Right lobe of liver (tissue), 6 donors: ENCODE measurements around the gene TASOR2. TPM values are rescaled to one million over a fixed set of nuclear protein-coding genes. Genes with fewer than 3 reads are reported as not detected.

ENCODE experiments used
- ATAC-seq, 4 donors: fragments of 200-7000 bp; cut with Tn5 transposase; one replicate each; pipeline ENCODE4 v1.9.1; 2020; ENCODE audit warnings: mild to moderate bottlenecking in 4 of 4, moderate library complexity in 4 of 4
- DNase-seq, 3 donors: peaks; one replicate each; pipeline ENCODE4 v3.0.0-alpha.2; 2020
- H3K27ac ChIP-seq, 3 donors: fragments of 200-600 bp; one replicate each; pipeline ENCODE4 v1.8.0; 2022
- H3K27me3 ChIP-seq, 2 donors: fragments of 200-600 bp; one replicate each; pipeline ENCODE4 v1.8.0; 2022
- H3K36me3 ChIP-seq, 4 donors: fragments of 200-600 bp; sonication (generic) in 1 of 4; one replicate each; pipeline versions ENCODE4 v1.5.1 to v1.8.0; 2017 to 2022; ENCODE audit warnings: control low read depth in 1 of 4
- H3K4me1 ChIP-seq, 4 donors: fragments of 200-600 bp; sonication (generic) in 1 of 4; one replicate each; pipeline versions ENCODE4 v1.5.1 to v1.8.0; 2017 to 2022; ENCODE audit warnings: control low read depth in 1 of 4
- H3K4me3 ChIP-seq, 3 donors: fragments of 200-600 bp; one replicate each; pipeline ENCODE4 v1.8.0; 2022
- H3K9me3 ChIP-seq, 4 donors: fragments of 200-600 bp; sonication (generic) in 1 of 4; one replicate each; pipeline versions ENCODE4 v1.5.1 to v1.8.0; 2017 to 2022; ENCODE audit warnings: control low read depth in 1 of 4
- POLR2A ChIP-seq: fragments of 450-650 bp; IDR thresholded peaks from one replicate; pipeline ENCODE4 v1.6.1; 2017; ENCODE audit warnings: antibody characterized with exemption, mild to moderate bottlenecking
- WGBS: methylation state at CpG from one replicate; pipeline ENCODE4 v1.1.6; 2018; ENCODE audit warnings: low coverage, low lambda C conversion rate; ENCODE audit not compliant: insufficient coverage; ENCODE audit errors: missing lambda C conversion rate; 5-methylcytosine and 5-hydroxymethylcytosine counted together
- intact Hi-C, 2 donors: fragments of 100-400 bp; cut with DNase I; formaldehyde crosslinking; loops; one replicate each; pipeline versions ENCODE4 v1.11.2 to v1.14.1; 2022
- total RNA-seq, 6 experiments: library from RNA; depleted of rRNA in 2 of 6; stranded (reverse); fragments of >200 nt in 2 of 6; fragmentation: NEBNext Ultra II Directional in 3 of 6; extraction: Animal tissue kit (Norgen Biotek cat#: 25700) in 3 of 6; gene quantifications; one replicate each; pipeline versions ENCODE4 v1.1.0 to v1.2.4, GENCODE V29; 2016 to 2023
- TF ChIP-seq, protein P1 (sequence below), 4 donors: fragments of 200-600 bp in 3 of 4; fragments of 450-650 bp in 1 of 4; IDR thresholded peaks; one replicate each; pipeline versions ENCODE4 v1.5.1 to v1.8.0; 2016 to 2022; ENCODE audit warnings: antibody characterized with exemption in 4 of 4, mild to moderate bottlenecking in 2 of 4
- donor health status: DM: no; HTN: yes; CAD: no.
- donor health status: DM: no; HTN: no; CAD: no.
- donor health status: DM: no; HTN: no; CAD: no.
- donor health status: DM: no; HTN: yes; CAD: no.
- donor health status: DM: no; HTN: yes; CAD: no.

Gene TASOR2
- total RNA-seq, 6 experiments from 2014 or later: 19.7 to 53.4 (median 29.6) TPM

DNA sequence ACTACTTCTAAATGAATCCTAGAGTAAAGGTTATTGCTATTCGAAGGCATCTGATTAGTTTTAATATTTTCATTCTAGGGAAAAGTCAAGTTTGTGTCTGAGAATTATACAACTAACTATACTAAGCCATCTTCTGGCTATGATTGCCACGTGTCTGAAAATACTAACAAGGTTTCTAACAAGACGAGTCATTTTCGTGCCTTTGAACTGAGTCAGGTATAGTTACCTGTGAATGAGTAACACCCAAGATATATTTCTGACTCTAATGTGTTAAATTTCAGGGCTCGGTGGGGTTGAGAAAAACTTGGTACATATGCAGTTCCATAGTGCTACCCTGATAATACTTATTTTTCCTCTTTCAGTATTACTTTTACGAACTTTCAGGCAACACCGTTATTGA is 35.5 kb downstream of the TASOR2 start:
- WGBS: 99% methylated on average over 7 of the region's 7 CpGs
- no peak for TF ChIP-seq POLR2A
- TF ChIP-seq, protein P1, sequence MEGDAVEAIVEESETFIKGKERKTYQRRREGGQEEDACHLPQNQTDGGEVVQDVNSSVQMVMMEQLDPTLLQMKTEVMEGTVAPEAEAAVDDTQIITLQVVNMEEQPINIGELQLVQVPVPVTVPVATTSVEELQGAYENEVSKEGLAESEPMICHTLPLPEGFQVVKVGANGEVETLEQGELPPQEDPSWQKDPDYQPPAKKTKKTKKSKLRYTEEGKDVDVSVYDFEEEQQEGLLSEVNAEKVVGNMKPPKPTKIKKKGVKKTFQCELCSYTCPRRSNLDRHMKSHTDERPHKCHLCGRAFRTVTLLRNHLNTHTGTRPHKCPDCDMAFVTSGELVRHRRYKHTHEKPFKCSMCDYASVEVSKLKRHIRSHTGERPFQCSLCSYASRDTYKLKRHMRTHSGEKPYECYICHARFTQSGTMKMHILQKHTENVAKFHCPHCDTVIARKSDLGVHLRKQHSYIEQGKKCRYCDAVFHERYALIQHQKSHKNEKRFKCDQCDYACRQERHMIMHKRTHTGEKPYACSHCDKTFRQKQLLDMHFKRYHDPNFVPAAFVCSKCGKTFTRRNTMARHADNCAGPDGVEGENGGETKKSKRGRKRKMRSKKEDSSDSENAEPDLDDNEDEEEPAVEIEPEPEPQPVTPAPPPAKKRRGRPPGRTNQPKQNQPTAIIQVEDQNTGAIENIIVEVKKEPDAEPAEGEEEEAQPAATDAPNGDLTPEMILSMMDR (IDR thresholded peaks at IDR 0.05): no peak
- no peaks in the 10 kb centered on the region for H3K27me3 ChIP-seq
- intact Hi-C loops: no loop called here
- H3K4me3 ChIP-seq: no peak overlapping the region
- H3K4me1 ChIP-seq: no peaks in the 10 kb centered on the region
- ATAC-seq (no peak), DNase-seq (no peak)
- H3K36me3 ChIP-seq: peaks cover 0 to 13% (median 4%) of the 10 kb centered on the region in 4 donors
- H3K27ac ChIP-seq: no peak overlapping the region
- no peaks in the 10 kb centered on the region for H3K9me3 ChIP-seq

DNA sequence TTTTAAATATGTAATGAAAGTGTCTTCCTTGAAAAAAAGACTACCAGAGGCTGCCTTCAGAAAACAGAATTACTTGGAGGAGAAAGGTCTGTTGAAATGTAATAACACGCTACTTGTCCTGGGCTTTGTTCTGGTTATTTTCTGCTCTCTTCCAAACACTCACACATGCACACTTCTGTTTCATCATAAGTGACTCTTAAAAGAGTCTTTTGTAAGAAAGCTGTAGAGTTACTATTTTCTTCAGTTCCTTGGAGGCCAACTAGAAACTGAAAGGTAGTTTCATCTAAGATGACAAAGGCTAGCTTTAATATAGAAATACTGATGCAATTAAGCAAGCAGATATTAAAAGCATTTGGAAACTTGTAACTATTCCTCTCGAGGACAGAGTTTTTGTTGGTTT is 39.1 kb downstream of the TASOR2 start:
- no peak overlapping the region for H3K27ac ChIP-seq
- ATAC-seq: no peak
- 97% methylated on average over 2 of the region's 2 CpGs for WGBS
- no peak overlapping the region for H3K4me3 ChIP-seq
- no peaks in the 10 kb centered on the region for H3K9me3 ChIP-seq
- no peaks in the 10 kb centered on the region for H3K27me3 ChIP-seq
- DNase-seq: no peak
- H3K36me3 ChIP-seq: peaks cover 0 to 29% (median 11%) of the 10 kb centered on the region in 4 donors
- intact Hi-C loops: no loop called here
- H3K4me1 ChIP-seq: no peaks in the 10 kb centered on the region
- TF ChIP-seq, protein P1 (IDR thresholded peaks at IDR 0.05): no peak
- no peak for TF ChIP-seq POLR2A

DNA sequence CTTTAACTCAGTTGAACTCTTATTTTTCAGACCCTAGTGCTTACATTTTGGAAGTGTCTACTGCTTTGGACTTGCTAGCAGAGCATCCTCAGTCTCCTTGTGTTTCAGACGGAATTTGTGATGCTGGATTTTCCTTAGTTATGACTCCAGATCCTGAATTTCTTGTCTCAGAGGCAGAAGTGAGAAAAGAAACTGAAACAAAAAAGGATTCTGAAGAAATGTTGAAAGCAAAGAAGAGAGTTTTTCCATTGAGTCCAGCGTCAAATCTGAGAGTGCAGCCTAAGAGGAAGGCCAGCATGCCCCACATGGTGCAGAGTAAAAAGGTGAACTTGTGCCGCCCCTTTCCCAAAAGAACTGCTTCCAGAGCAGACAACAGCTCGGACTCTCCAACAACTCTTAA is 46.1 kb downstream of the TASOR2 start:
- Histone ChIP-seq H3K4me1 (no peaks in the 10 kb centered on the region), H3K27me3 (no peaks in the 10 kb centered on the region), H3K4me3 (no peak overlapping the region), H3K36me3 (peaks cover 0 to 31% (median 7%) of the 10 kb centered on the region in 4 donors), H3K27ac (no peak overlapping the region), H3K9me3 (no peaks in the 10 kb centered on the region)
- intact Hi-C loops: no loop called here
- WGBS: 85% methylated on average over 3 of the region's 4 CpGs
- no peak for ATAC-seq
- TF ChIP-seq, protein P1 (IDR thresholded peaks at IDR 0.05): no peak
- TF ChIP-seq POLR2A: no peak
- no peak for DNase-seq

DNA sequence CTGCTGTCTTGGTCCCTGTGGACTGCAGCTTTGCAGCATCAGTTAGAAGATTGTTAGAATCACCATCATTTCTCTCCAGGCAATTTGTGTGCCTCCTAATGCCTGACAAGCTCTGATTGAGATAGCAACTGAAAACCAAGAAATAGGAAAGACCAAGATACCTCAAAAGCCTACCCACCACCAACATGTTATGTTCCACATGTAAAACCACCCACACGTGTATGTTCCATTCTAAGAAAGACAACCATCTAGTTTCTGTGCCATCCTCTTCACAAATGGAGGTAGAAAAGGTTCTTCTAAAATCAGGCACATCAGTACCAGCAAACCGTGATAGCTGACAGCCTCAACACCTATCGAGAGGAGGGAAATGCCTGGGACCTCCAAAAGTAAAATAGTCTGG is 46.9 kb downstream of the TASOR2 start:
- H3K4me3 ChIP-seq: no peak overlapping the region
- H3K9me3 ChIP-seq: no peaks in the 10 kb centered on the region
- no peaks in the 10 kb centered on the region for H3K27me3 ChIP-seq
- ATAC-seq (no peak), DNase-seq (no peak)
- H3K27ac ChIP-seq: no peak overlapping the region
- intact Hi-C loops: no loop called here
- H3K4me1 ChIP-seq: no peaks in the 10 kb centered on the region
- TF ChIP-seq, protein P1 (IDR thresholded peaks at IDR 0.05): no peak
- TF ChIP-seq POLR2A: no peak
- 72% methylated on average over 3 of the region's 3 CpGs for WGBS
- peaks cover 0 to 30% (median 6%) of the 10 kb centered on the region in 4 donors for H3K36me3 ChIP-seq

DNA sequence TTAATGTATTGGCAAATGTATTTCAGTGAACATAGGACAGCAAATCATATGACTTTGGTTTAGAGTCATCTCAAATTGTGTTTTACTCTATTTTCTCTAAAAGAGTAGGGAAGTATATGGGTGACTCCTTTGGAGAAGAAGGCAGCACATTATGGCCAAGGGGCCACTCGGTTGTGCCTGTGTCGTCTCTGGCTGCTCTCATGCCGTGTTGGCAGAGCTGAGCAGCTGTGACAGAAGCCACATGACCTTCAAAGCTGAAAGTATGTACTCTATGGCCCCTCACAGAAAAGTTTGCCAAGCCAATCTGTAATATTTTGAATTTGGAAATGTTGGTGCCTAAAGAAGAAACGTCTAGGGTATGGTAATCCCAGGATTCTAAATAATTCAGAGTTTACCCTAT is 47.5 kb downstream of the TASOR2 start:
- Histone ChIP-seq H3K36me3 (peaks cover 0 to 24% (median 4%) of the 10 kb centered on the region in 4 donors), H3K9me3 (no peaks in the 10 kb centered on the region), H3K4me1 (no peaks in the 10 kb centered on the region), H3K4me3 (no peak overlapping the region), H3K27me3 (no peaks in the 10 kb centered on the region), H3K27ac (no peak overlapping the region)
- intact Hi-C loops: no loop called here
- DNase-seq (no peak), ATAC-seq (peak in 1 of 4 donors; percentile 27)
- WGBS: 83% methylated on average over 4 of the region's 4 CpGs
- TF ChIP-seq, protein P1 (IDR thresholded peaks at IDR 0.05): no peak
- no peak for TF ChIP-seq POLR2A
